Thoracic aorta endothelial cell (primary cell): ENCODE data around the gene THOC3. TPM values are rescaled to one million over a fixed set of nuclear protein-coding genes. Genes with fewer than 3 reads are reported as not detected.

Experiments used
- total RNA-seq: library from RNA; depleted of rRNA; stranded (reverse); fragments of >200 nt; gene quantifications from 2 replicates; pipeline ENCODE4 v1.2.3, GENCODE V29; 2012

The THOC3 gene, protein sequence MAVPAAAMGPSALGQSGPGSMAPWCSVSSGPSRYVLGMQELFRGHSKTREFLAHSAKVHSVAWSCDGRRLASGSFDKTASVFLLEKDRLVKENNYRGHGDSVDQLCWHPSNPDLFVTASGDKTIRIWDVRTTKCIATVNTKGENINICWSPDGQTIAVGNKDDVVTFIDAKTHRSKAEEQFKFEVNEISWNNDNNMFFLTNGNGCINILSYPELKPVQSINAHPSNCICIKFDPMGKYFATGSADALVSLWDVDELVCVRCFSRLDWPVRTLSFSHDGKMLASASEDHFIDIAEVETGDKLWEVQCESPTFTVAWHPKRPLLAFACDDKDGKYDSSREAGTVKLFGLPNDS
- 54.9 and 67.8 TPM in 2 replicates for total RNA-seq

DNA sequence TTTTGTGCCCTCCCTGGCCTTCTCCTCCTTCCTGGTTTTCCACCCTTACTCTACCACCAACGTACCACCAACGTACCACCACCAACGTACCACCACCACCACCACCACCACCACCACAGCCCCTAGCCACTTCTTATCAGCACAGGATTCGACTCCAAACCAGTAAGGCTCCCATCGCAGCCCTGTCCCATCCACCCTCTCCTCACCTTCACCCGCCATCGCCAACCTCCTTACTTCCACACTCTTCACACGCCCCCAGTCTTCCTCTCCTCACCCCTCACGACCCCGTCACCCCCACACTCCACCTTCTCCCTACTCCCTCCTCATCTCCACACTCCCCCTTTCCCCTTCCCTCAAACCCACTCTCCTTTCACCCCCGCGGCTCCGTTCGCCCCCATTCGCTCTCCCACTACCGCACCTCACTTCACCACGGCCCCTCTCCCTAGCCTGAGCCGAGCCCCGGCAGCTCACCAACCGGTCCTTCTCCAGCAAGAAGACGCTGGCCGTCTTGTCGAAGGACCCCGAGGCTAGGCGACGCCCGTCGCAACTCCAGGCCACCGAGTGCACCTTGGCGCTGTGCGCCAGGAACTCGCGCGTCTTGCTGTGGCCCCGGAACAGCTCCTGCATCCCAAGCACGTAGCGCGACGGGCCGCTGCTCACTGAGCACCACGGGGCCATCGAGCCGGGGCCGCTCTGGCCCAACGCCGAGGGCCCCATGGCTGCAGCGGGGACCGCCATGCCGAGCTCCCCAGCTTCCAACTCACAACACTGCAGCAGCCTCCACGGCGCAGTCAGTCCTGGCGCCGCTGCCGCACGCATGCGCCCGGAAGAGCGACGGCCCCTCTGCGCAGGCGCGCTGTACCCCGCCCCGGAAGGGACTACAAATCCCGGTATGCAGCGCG lies at the start of gene THOC3:
THOC3 (minus strand) TSS at position 845 of the 902 bp plus-strand sequence; CDS start at position 738, 107 bp downstream.

Other genes starting within 250 kb of the THOC3 start
- gene CPLX2, start 96.7 kb downstream of the THOC3 start, total RNA-seq, result not detected in 2 replicates